Colon (tissue), 2 donors: Measurements from ENCODE around the gene PSD.

Source experiments
- FAIRE-seq: peaks from 2 replicates; lab custom pipeline; 2012; peaks lifted over from hg19 to GRCh38; lab: Jason Lieb, UNC
- donor health status: control.
- donor health status: control.

PSD gene

DNA sequence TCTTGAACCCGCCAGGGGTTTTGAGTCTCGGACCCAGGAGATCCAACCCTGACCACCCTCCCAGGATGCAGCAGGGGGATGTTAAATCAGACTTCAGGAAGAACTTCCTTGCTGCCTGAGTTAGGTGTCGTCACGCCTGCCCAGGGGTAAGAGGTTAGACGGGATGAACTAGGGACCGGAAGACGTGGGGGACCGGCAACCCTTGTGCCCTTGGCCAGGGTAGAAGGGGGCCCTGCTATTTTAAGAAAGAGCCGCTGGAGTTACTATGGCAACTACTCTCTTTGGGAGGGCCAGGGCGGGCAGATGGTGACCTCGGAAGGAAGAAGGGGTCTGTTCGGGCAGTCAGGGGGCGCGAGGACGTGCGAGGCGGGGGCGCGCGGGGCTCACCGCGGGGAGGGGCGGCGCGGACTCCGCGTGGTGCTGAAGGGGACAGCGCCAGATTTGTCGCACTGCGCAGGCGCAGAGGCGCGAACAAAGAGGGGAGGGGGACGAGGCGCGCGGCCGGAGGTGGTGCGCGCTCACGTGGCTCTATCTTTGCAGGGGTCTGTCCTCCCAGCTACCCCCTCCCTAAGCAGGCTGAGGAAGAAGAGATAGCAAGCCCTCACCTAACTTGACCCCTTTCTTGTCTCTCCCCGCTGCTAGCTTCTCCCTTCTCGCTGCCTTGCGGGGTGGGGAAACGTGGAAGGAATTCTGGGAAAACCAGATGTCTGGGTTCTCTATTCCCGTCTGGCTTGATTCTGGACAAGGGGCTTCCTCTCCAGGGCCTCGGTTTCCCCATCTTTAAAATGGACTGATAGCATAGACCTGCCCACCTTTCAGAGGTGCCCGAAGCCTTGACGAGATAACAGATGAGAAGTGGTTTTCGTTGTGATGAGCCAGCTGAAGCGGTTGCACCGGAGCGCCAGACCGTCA is 940 bp upstream of the PSD start:
- FAIRE-seq: no peak

DNA sequence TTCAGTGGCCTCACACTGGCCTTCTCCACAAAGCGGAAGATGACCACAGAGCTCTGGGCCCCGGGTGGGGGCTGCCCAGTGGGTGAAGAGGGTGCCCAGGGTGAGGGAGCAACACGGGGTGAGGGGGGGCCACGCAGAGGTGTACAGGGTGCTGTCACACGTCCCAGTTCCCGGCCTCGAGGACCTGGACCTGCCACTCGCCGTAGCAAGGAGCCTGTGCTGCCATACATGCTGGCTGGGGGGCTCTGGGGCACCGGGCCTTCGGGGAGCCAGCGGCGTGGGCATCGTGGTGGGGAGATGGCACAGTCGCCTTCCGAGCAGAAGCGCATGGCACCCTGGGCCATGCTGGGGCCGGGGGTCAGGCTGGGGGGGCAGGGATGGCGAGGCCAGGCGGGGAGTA is 1.9 kb downstream of the PSD start:
- FAIRE-seq: no peak

DNA sequence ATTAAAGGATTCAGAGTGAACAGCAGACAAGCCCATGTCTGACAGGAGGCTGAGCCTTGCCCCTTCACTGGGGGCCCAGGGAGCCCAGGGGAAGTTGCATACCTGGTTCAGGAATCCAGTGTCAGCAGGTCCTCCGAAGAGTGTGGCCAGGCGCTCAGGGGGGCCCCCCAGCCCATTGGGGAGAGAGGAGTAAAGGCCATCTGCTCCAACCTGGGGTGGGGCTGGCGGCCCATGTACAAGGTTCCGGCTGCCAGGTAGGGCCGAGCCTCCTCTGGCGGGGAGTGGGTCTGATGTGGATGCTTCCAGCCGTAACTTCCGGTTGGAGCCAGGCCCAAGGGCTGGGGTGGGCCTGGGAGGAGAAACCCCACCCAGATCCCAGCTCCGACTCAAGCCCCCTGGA is 2.3 kb downstream of the PSD start:
- no peak for FAIRE-seq

DNA sequence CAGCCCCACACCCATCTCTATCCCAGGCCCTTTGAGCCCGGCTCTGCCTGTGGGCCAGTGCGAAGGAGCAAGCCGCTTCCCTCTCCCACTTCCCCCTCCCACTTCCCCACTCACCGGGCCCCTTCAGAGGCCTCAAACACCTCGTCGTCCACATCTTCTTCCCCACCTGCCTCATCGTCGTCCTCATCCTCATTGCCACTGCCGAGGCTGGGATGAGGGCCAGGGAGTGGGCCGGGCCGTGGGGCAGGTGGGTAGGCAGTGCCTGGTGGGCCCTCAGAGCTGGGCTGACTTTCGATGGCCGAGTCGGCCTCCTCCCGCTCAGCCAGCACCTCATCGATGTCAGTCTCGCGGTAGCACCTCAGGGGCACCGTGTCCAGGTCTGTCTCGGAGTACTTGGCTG is 3.8 kb downstream of the PSD start:
- no peak for FAIRE-seq

DNA sequence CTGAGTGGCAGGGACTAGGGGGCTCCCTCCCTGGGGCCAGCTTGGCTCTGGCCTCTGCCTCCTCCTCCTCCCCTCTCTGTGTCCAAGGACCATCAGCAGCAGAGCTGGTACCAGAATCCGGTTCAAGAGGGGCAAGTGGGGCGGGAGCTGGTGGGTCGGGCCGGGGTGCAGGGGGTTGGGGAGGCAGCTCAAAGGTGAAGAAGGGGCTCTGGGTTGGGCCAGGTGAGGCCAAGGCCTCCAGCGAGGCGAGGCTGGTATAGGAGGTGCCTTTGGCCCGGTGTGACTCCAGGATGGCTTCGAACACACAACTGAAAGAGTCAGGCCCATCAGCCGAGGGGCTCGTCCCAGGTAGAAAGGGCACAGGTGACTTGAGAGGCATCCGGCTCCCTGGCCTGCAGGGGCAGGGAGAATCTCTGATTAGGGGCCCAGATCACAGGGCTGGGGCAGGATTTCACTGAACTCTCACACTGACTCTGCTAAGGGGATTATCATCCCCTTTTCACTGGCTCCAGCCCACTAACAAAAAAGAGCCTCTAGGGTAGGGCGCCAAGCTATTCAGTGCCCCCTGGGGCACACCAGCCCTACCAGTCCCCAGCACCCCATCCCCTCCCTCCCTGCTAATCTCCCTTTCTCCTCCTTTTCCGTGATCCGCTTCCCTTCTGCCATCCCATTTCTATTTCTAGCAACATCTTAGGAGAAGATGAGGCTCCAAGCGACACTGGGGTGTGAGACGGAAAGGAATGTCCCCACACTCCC is 4.6 kb downstream of the PSD start:
- no peak for FAIRE-seq

DNA sequence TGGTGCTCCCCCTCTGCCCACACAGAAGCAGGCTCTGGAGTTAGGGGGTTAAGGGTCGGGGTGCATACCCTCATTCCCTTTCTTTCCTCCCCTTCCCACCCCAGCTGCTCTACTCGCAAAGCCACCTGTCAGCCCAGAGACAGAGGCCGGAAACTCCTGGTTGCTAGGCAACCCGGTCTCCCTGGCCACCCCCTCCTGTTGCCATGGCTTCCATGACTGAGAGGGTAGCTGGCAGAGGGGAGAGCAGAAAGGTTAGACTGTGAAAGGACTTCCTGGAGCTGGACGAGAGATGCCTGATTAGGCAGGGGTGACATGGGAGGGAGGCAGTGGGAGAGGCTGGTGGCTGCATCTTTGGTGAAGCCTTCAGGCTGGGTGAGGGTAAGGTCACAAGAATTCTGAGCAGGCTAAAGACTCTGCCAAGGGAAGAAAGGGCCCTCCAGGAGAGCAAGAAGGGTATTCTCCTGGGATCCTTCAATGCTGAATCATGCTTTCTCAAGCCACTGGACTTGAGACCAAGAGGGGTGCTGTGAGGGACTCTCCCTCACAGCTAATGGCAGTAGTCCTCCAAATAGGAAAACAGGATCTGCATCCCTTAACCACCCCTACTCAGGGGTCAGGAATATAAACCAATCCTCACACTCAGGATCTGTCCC is 5.4 kb downstream of the PSD start:
- FAIRE-seq: no peak

DNA sequence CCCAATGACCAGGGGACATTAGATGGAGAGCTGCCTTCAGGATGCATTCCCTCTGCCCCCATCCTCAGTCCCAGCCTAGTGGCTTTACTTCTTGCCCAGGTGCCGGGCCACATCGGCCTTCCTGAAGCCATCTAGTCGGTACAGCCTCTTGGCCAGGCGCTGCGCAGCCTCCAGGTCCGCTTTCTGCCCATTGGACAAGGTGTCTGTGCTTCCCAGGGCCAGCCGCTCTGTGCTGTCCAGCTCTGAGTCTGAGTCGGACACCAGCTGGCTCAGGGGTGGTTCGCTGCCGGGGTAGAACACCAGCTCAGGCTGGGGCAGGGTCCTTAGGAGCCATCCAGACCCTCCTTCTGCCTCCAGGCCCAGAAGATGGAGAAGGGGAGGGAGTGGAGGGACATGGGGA is 6.3 kb downstream of the PSD start:
- FAIRE-seq: no peak

DNA sequence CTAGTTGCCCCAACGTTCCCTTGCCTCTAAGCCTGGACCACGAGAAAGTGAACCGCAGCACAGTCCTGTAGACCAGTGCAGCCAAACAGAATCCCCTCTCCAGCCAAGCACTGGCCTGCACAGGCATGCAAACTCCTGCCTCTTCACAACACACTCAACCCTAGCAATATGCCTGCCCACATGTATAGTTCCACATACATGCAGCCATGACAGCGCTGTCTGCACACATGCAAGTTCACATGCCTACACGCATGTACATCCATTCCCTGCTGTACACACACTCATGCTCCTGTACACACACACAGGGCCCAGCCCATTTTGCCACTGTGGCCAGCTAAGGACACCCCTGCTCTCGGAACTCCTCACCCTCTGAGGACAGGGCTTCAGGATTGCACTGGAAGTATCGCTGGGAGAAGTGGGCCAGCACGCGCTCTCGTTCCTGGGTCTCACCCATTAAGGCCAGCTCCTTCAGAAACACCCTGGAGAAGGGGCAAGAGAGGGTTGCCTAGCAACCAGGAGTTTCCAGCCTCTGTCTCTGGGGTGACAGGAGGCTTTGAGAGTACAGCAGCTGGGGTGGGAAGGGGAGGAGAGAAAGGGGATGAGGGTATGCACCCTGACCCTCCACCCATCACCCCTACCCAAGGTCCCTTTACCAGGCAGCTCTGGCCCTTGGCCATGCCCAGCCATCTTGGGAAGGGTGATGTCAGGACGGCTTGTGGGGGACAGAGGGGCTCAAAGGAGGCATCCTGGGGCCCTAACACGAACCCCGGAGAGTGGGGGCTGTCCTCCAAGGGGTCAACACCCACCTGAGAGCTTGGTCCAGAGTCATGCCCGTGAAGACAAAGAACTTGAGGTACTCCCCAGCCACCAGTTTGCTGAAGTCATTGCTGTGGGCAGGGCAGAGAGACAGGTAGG is 7.0 kb downstream of the PSD start:
- no peak for FAIRE-seq

DNA sequence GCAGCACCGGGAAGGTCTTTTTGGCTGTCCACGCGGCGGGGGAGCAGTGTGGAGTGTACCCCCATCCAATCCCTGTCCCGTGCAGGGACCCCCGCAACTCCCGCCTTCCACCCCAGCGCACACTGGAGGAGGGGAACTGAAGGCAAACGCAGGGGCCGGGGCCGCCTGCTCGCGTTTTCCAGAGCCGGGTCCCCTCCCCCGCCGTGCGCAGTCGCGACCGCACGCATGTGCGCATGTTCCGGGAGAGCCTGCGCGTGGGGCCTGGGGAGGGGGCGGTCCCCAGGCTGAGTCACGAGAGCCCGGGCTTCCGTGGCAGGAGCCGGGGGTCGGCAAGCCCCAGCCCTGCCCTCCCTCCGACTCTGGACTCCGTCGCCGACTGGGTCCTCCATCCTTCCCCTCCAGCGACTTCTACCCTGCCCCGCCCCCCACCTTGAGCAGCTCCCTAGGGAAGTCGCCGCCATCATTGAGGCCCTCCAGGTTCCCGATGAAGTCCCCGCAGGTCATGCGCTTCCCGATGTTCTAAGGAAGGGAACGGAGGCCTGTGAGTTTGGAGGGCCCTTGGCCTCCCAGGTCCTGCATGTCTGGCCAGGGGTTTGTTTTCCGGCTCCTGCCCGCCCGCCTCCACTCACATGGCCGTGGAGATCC is 8.0 kb downstream of the PSD start:
- no peak for FAIRE-seq

DNA sequence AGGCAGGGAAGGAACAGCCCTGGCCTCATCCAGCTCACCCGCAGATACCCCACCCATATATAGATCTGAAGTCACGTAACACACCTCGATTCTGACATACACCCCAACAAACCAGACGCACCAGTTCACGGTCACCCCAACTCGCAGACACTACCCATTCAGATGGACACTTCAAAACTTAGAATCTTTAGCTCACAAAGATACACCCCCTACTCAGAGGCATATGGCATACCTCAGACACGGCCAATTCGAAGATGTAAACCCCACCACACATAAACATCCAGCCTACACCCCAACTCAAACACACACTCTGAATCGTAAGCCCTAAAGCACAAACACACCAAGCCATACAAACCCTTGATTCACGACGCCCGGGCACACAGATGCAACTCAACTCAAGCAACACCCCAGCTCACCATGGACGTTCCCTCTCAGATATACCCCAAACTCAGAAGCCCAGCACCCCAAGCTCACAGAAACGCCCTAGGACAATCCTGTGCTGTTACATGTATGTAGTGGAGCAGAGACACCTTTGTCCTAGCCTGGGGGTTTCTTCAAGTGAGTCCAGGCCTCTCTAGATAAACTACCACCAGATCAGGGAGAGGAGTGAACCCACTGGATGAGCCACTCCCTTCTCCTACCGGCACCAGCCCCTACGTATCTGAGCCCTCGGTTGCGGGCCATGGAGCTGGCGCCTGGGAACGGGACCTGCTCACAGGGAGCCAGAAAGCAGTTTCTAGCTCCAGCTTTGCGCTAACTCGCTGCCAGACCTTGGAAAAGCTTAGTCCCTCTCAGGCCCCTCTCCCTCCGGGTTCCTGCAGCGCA is 8.8 kb downstream of the PSD start:
- FAIRE-seq: no peak

DNA sequence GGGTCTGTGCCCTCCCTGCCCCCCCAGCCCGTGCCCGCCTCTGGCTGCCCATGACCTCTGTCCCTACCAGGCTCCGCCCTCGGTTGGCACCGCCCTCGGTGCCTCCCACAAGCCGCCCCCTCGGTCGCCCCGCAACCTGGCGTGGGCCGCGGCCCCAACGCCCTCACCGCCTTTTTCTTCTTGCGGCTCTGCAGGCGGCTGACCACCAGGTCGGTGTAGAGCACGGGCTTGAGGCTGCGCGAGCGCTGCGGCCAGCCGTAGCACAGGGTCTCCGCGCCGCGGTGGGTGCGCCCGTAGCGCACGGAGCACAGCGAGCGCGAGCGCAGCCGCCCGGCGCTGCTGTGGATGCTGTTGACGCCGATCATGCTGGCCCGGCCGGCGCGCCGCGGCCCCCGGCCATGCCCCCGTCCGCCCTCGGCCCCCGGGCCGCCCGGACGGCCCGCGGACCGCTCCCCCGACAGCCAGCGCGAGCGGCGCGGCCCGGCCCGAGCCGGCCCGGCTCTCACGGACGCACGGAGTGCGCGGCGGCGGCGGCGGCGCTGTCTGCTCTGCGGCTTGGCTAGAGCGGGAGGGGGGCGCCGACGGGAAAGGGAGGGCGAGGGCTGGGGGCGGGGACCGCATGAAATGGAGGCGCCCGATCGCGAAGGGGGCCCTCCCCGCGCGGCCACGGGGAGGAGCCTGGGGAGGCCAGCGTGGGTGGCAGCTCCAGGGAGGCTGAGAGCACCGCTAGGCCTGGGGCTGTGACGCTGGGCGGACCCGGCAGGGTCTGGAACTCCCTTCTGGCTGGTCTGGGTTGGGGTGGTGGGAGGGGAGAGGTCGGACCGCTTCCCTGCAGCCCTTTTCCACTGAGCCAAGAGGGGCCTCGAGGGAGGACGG is 9.6 kb downstream of the PSD start:
- no peak for FAIRE-seq

DNA sequence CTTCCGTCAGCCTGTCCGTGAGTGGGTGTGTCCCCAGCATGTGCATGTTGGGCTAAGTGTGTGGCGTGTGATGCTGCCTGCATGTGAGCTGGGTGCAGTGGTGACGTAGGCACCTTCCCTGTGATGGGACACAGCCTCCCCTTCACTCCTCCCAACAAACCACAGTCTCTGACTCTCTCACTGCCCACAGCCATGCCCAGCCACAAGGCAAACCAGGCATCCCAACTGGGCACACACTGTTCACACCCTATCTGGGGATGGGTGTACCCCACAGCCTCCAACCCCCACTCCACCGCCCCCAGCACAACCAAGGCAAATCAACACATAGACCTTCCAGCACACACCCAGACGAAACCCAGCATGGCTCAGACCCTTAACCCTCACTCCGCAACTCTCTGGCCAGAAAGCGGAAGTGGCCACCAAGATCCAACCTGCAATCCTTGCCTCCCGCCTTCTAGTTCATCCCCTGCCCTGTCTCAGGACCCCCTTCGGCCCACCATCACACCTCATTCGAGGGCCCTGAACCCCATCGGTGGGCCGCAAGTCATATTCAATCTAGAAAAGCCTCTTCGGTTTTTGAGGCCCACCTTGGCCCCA is 10.4 kb downstream of the PSD start:
- FAIRE-seq: no peak

DNA sequence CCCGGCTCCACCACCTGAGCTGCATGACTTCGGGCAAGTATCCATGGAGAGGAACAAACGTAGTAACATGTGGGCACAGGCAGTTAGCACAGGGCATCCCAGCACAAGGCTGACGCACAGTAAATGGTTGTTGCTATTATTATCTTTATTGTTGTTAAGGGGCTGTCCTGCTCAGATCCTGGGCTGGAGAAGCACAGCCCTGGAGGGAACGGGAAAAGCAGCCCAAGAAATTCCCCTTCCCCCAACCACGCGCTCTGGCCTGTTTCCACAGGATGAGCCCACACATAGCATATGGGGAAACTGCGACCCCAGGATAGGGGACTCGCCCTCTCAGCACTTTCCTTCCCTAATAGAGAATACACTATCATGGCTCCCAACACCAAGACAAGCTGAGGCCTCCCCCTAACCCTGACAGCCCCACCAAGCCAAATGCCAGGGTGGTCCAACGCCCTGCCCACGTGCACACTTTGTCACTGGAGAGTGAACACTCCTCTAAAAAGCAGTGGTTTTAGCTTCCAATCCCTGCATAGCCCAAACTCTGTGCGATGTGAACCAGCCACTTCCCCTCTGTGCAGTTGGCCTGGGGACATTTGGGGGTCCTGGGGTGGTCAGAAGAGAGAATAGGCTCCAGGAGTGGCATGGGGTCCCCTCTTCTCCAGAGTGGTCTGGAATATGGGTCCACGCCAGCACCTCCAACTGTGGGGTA is 11.0 kb downstream of the PSD start:
- FAIRE-seq: no peak

DNA sequence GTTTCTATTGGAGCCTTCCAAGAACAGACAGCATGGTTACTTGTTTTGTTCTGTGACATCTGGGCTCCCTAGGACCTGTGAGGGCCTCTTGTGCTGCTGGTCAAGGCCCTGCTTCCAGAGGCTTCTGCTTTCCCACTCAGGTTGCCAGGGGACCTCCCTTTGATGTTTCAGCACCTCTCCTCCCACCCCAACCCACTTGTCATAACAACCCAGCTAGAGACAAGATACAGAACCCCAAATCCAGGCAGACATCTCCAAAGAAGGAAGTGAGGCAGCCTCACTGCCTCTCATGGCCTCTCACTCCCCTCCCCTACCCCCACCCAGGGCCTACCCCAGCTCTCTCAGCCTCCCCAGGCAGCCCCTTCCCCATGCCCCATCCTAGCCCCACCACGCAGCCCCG is 11.8 kb downstream of the PSD start:
- FAIRE-seq: no peak

DNA sequence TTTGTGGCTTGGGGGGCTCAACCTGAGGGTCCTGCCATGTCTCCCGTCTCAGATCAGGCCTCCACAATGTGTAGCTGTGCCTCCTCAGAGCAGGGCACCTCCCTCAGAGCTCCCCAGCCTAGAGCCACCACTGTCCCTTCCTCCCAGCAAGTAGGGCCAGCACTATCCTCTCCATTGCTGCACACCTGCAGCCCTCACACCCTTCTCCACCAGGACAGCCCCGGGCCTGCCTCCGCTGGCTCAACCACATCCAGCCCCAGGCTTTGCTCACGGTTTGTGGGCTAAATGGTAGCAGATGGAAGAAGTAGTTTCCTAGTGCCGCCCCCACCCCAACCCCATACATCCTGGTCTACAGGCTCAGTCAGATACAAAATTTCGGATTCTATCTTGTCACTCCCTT is 13.0 kb downstream of the PSD start:
- no peak for FAIRE-seq

DNA sequence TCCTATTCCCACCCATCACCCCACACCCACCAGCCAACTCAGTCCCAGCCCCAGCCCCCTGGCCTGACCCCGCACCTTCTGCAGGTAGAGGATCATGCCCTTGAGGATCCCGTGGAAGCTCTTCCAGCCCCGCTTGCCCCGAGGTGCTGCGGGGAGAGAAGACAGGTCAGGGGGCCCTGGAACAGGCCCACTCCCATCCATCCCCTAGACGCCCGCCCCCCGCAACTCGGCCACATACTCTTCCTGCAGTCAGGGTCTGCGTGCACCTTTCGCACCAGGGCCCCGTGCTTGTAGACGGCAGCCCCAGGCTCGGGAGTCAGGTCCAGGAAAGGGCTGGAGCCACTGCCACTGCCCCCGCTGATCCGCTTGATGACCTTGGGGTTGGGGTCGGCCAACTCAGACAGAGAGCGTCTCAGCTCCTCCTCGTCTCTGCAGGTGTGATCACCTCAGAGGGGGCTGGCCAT is 13.4 kb downstream of the PSD start:
- no peak for FAIRE-seq

DNA sequence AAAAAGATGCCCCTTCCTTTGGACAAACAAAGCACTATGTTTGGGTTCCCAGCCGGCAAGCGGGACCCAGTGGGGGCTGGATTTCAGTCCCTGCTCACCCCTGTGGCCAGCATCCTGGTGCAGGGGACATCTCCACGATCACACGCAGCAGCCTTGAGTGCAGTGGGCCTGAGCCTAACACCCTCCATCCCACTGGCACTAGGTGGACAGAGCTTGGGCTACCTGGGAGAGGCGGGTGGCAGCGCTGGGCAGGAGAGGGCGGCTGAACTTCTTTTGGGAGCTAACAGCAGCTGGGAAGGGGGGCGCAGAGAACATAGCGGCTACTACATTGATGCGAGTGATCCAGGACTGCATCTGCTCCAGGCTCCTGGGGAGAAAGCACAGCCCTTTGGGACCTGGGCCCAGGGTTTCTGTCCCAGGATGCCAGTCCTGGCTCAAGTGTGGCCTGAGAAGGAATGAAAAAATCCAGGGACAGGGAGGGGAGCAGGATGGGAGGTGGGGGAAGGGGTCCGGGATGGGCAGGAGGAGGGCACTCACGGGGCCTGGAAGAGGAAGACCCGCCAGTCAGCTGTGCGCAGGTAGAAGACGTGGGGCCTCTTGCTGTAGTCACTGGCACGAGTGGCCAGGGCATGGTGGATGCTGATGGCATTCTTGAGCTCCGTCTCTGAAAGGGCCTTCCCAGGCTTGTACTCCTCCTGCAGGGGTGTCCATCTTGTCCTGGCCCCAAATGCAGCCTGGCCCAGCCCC is 14.1 kb downstream of the PSD start:
- no peak for FAIRE-seq

DNA sequence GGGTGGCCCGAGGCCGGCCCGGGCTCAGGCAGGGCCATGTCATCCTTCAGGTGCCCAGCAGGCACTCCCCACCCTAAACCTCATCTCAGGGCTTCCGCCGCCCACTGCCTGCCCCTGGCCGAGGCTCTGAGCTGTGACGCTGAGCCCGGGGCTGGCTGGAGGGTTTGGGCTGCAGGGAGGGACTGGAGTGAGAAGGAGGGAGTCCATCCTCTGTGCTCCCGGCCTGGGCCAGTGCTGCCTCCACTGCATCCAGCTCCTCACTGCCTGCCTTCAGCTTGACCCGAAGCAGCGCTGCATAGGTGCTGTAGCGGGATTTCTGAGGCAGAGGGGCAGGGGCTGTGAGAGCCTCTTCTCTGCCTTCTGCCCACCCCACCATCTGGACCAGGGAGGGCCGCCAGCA is 15.5 kb downstream of the PSD start:
- FAIRE-seq: no peak
